Sciatic nerve (tissue), 2 donors: Measurements from ENCODE around the gene SIPA1L3. TPM values are rescaled to one million over a fixed set of nuclear protein-coding genes. Genes with fewer than 3 reads are reported as not detected.
A peak's percentile ranks its signal among the peaks of the same experiment; 100 is the strongest.
"Not testable (repeated sequence)": the region's sequence is repeated elsewhere in the genome, so short reads cannot be mapped to it uniquely, and the experiment has no call there.

Source experiments
- ATAC-seq: fragments of 200-7000 bp; cut with Tn5 transposase; one replicate; pipeline ENCODE4 v1.9.1; 2020; ENCODE audit warnings: mild to moderate bottlenecking, moderate library complexity
- DNase-seq: peaks from one replicate; pipeline ENCODE4 v3.0.0-alpha.2; 2020; ENCODE audit warnings: low spot score
- intact Hi-C: fragments of 100-400 bp; cut with DNase I; formaldehyde crosslinking; loops from one replicate; pipeline ENCODE4 v1.14.2; 2022
- total RNA-seq: library from RNA; stranded (reverse); fragmentation: NEBNext Ultra II Directional; extraction: Animal tissue kit (Norgen Biotek cat#: 25700); gene quantifications from one replicate; pipeline ENCODE4 v1.2.1, GENCODE V29; 2021
- donor health status: DM: no; HTN: no; CAD: no.
- donor health status: DM: no; HTN: no; CAD: no.

SIPA1L3 gene
- 26.1 TPM for total RNA-seq

GRCh38 chr19:37906869-37907734 lies at the start of gene SIPA1L3:
SIPA1L3 (plus strand) TSS chr19:37907208; CDS start chr19:38081566, 174,358 bp downstream.
- intact Hi-C loops = loop anchor here (10.0 kb wide), 1 partner anchor 188 kb away; no protein-coding TSS in a partner anchor
- peak; percentile 95 for DNase-seq
- ATAC-seq = peak; percentile 98

GRCh38 chr19:37864501-37864900 lies 42.5 kb upstream of the SIPA1L3 start:
- ATAC-seq (no peak), DNase-seq (no peak)
- intact Hi-C loops = no loop called here

GRCh38 chr19:37865930-37866329 lies 41.1 kb upstream of the SIPA1L3 start:
- DNase-seq, intact Hi-C loops, ATAC-seq: not testable (repeated sequence)

GRCh38 chr19:37867831-37868230 lies 39.2 kb upstream of the SIPA1L3 start:
- DNase-seq = no peak
- intact Hi-C loops = no loop called here
- ATAC-seq = no peak

GRCh38 chr19:37869766-37870340 lies 37.2 kb upstream of the SIPA1L3 start:
- no peak for DNase-seq
- intact Hi-C loops = no loop called here
- ATAC-seq = no peak

GRCh38 chr19:37872383-37872782 lies 34.6 kb upstream of the SIPA1L3 start:
- intact Hi-C loops = no loop called here
- ATAC-seq = no peak
- no peak for DNase-seq

GRCh38 chr19:37874784-37875183 lies 32.2 kb upstream of the SIPA1L3 start:
- intact Hi-C loops = no loop called here
- ATAC-seq = no peak

GRCh38 chr19:37876032-37876431 lies 31.0 kb upstream of the SIPA1L3 start:
- no peak for ATAC-seq
- intact Hi-C loops = no loop called here
- DNase-seq = no peak

More at GRCh38 chr19:37874784-37875183, 32.2 kb upstream of the SIPA1L3 start:
- no peak for DNase-seq

- intact Hi-C loops = no loop called here
- DNase-seq (no peak), ATAC-seq (no peak)
Observed at GRCh38 chr19:37877147-37877546, 29.9 kb upstream of the SIPA1L3 start.

- intact Hi-C loops = no loop called here
- DNase-seq (no peak), ATAC-seq (no peak)
Observed at GRCh38 chr19:37885392-37885791, 21.6 kb upstream of the SIPA1L3 start.

GRCh38 chr19:37886571-37886970 lies 20.4 kb upstream of the SIPA1L3 start:
- no peak for ATAC-seq
- intact Hi-C loops = no loop called here
- no peak for DNase-seq

- no peak for ATAC-seq
Observed at GRCh38 chr19:37893845-37894575, 13.0 kb upstream of the SIPA1L3 start.

GRCh38 chr19:37896180-37896579 lies 10.8 kb upstream of the SIPA1L3 start:
- ATAC-seq (no peak), DNase-seq (no peak)
- intact Hi-C loops = no loop called here

More at GRCh38 chr19:37893845-37894575, 13.0 kb upstream of the SIPA1L3 start:
- DNase-seq = no peak
- intact Hi-C loops = no loop called here

- DNase-seq (no peak), ATAC-seq (no peak)
- intact Hi-C loops = no loop called here
Observed at GRCh38 chr19:37899453-37899852, 7.6 kb upstream of the SIPA1L3 start.

- ATAC-seq (no peak), DNase-seq (no peak)
- intact Hi-C loops = loop anchor here (5.0 to 10.0 kb wide), 2 partner anchors 195 to 432 kb away; no protein-coding TSS in a partner anchor
Observed at GRCh38 chr19:37899966-37900365, 7.0 kb upstream of the SIPA1L3 start.

- peak; percentile 89 for DNase-seq
- intact Hi-C loops = loop anchor here (5.0 to 10.0 kb wide), 2 partner anchors 192 to 430 kb away; no protein-coding TSS in a partner anchor
Observed at GRCh38 chr19:37902668-37903067, 4.3 kb upstream of the SIPA1L3 start.

GRCh38 chr19:37903096-37903495 lies 3.9 kb upstream of the SIPA1L3 start:
- ATAC-seq = no peak
- intact Hi-C loops = loop anchor here (5.0 to 10.0 kb wide), 2 partner anchors 192 to 429 kb away; no protein-coding TSS in a partner anchor
- DNase-seq = no peak

More at GRCh38 chr19:37902668-37903067, 4.3 kb upstream of the SIPA1L3 start:
- peak; percentile 43 for ATAC-seq

GRCh38 chr19:37905946-37906868 lies 801 bp upstream of the SIPA1L3 start, which contains the start of gene WDR87:
WDR87 (minus strand) TSS chr19:37906594; CDS start chr19:37898239, 8,355 bp downstream.
- intact Hi-C loops = loop anchor here (10.0 kb wide), 1 partner anchor 189 kb away; no protein-coding TSS in a partner anchor
- peak; percentile 32 for ATAC-seq
- DNase-seq = no peak
